Activated naive CD4-positive, alpha-beta T cell treated with anti-CD3 and anti-CD28 coated beads, Interleukin-2, amount 10 ng/mL, durations not matched to agents 7 days and 5 days (primary cell): ENCODE measurements around the gene ITGA11.

ENCODE experiments used
- CTCF ChIA-PET: fragments of 350-600 bp; sonication (Branson Sonifier 250); formaldehyde crosslinking; loops from one replicate; lab custom pipeline; 2021; ENCODE audit warnings: antibody characterized with exemption; lab: Charles Lee
- DNase-seq: peaks from one replicate; pipeline ENCODE4 v3.0.0-alpha.2; 2020
- H3K27ac Mint-ChIP-seq: one replicate; pipeline ENCODE4 v1.8.0; 2021; ENCODE audit warnings: mild to moderate bottlenecking, moderate library complexity, mixed read lengths
- H3K27me3 Mint-ChIP-seq: one replicate; pipeline ENCODE4 v1.8.0; 2021; ENCODE audit warnings: mild to moderate bottlenecking, mixed read lengths
- H3K36me3 Mint-ChIP-seq: one replicate; pipeline ENCODE4 v1.8.0; 2021; ENCODE audit warnings: mixed read lengths
- H3K4me1 Mint-ChIP-seq: one replicate; pipeline ENCODE4 v1.8.0; 2021; ENCODE audit warnings: mixed read lengths
- H3K4me3 Mint-ChIP-seq: one replicate; pipeline ENCODE4 v1.8.0; 2021; ENCODE audit warnings: mild to moderate bottlenecking, moderate library complexity, mixed read lengths
- H3K9me3 Mint-ChIP-seq: one replicate; pipeline ENCODE4 v1.8.0; 2021; ENCODE audit warnings: mixed read lengths

The ITGA11 gene

GRCh38 chr15:68319997-68320396 is 112.0 kb downstream of the ITGA11 start:
- Mint-ChIP-seq H3K27me3 (peaks cover 58% of the 10 kb centered on the region), H3K36me3 (no peaks in the 10 kb centered on the region), H3K4me3 (no peak overlapping the region), H3K4me1 (no peaks in the 10 kb centered on the region), H3K9me3 (no peaks in the 10 kb centered on the region), H3K27ac (no peak overlapping the region)
- no peak for DNase-seq
- CTCF ChIA-PET, result interaction anchor here (1.0 to 1.1 kb wide), 2 partner anchors 27 to 64 kb away, joined by 3 read pairs; no protein-coding TSS in a partner anchor

DNA sequence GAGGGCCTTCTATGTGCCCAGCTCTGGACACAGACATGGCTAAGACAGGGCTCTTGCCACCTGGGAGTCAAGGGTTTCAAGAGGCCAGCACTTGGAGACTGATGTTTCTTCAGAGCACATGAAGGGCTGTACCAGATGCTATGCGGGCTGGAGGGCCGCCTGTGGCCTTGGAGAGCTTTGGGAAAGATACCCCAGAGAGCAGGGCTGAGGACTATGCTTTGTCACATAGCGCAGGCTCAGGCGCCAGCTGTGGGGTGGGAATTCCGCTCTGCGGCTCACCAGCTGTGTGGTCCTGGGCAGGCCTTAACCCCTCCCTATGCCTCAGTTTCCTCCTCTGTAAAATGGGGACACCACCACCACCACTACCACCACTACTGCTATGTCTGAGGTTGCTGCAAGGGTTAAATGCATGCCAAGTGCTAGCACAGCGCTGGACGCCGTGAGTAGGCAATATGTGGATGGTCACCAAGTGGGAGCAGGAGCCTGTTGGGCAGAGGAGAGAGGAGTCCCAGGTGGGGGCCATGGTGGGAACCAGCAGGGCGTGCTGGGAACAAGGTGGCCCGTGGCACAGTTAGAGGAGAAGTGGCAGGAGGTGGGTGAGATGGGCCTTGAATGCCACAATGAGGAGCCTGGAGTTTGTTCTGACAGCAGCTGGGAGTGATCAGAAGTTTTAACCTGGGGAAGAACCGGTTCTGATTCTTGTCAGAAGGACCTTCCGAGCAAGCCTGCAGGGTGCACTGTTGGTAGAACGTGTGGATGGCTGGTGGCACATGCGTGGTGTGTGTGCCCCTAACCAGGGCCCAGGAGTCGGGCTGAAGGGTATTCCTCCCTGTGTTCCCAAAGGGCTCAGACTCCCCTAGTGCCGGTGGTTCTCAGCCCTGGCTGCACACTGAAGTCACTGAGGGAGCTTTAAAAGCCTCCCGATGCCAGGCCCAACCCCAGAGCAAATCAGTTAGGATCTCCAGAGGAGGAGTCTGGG is 112.7 kb downstream of the ITGA11 start:
- Mint-ChIP-seq H3K4me3 (no peak overlapping the region), H3K27ac (no peak overlapping the region), H3K9me3 (no peaks in the 10 kb centered on the region), H3K27me3 (peaks cover 54% of the 10 kb centered on the region), H3K4me1 (no peaks in the 10 kb centered on the region), H3K36me3 (no peaks in the 10 kb centered on the region)
- CTCF ChIA-PET, result interaction anchor here (1.0 to 1.1 kb wide), 3 partner anchors 9 to 65 kb away, joined by 3 to 4 read pairs (median 3); no protein-coding TSS in a partner anchor
- DNase-seq, result no peak

DNA sequence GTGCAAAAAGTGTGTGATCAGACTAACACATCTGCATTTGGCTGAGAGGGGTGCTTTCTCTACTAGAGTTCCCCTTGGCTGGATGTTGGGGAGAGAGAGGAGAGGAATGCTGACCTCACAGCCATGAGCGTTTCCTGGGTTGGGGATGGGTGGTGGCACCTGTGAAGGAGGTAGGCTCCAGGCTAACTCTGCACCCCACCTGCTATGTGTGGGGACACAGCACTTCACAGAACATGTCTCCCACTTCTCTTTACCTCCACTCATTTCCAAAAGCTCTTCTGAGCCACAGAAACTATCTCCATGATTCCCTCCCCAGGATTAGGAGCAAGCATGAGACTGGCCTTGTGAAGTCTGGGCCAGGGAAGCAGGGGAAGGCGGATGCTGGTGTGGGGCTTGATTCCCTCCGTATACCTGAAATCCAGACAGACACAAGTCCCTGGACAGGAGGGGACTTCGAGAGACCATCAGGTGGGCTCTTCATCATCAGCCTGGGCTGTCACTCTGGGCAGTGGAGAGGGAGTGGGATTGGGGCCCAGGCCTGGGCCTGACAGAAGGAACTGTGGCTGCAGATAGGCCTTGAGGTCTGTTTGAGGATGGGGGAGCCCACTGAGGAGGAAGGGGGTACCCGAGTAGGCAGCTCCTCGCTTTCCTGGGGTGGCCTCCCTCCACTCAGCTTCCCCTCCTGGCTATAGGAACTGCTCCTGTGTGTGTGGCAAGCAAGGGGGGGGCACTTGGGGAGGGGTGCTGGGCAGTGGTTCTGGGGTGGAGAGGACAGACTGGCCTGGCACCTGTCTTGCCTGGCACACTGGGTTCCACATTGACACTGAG is 113.7 kb downstream of the ITGA11 start:
- no peak overlapping the region for H3K4me3 Mint-ChIP-seq
- H3K27ac Mint-ChIP-seq, result no peak overlapping the region
- H3K4me1 Mint-ChIP-seq, result no peaks in the 10 kb centered on the region
- peak; percentile 14 for DNase-seq
- peaks cover 46% of the 10 kb centered on the region for H3K27me3 Mint-ChIP-seq
- CTCF ChIA-PET, result interaction anchor here (1.0 kb wide), 1 partner anchor 10 kb away, joined by 4 read pairs; no protein-coding TSS in a partner anchor
- H3K36me3 Mint-ChIP-seq, result no peaks in the 10 kb centered on the region
- no peaks in the 10 kb centered on the region for H3K9me3 Mint-ChIP-seq

DNA sequence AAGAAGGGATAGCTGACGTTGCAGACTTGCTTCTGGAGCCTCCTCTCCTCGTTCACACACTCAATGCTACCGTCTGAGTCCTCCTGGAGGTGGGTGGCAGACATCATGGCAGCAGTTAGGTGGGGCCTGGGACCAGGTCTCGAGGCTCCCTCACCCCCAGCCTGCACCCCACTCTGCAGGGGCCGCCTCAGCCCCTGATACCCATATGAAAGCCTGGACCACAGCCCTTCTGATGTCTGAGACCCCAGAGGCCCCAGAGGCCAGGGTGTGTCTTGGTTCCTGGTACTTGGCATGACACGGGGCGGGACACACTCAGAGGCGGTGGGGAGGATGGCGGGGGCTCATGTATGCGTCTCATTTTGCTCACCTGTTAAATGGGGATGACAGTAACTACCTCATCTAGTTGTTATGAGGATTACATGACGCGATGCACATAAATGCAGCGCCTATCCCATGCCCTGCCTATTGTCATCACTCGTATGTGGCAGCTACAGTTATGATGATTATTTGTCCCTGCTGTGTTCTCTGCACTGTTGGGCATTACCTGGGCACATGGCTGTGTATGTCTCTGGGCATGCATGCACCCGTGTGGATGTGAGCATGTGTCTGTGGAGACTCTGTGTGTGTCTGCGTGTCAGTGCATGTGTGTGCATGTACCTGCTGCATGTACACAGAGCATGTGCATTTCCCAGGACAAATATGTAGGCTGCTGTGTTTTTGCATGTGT is 114.5 kb downstream of the ITGA11 start:
- Mint-ChIP-seq H3K4me3 (no peak overlapping the region), H3K4me1 (no peaks in the 10 kb centered on the region), H3K36me3 (no peaks in the 10 kb centered on the region), H3K27me3 (peaks cover 45% of the 10 kb centered on the region), H3K27ac (no peak overlapping the region), H3K9me3 (no peaks in the 10 kb centered on the region)
- CTCF ChIA-PET, result no interaction called here
- DNase-seq, result peak; percentile 8

- no peak overlapping the region for H3K27ac Mint-ChIP-seq
- no peaks in the 10 kb centered on the region for H3K9me3 Mint-ChIP-seq
- no peak overlapping the region for H3K4me3 Mint-ChIP-seq
- CTCF ChIA-PET, result interaction anchor here (3.1 kb wide), 1 partner anchor 11 kb away, joined by 19 read pairs; no protein-coding TSS in a partner anchor
- no peaks in the 10 kb centered on the region for H3K36me3 Mint-ChIP-seq
- H3K4me1 Mint-ChIP-seq, result no peaks in the 10 kb centered on the region
- peaks cover 39% of the 10 kb centered on the region for H3K27me3 Mint-ChIP-seq
- DNase-seq, result peak; percentile 18
These were observed 115.7 kb downstream of the ITGA11 start for GRCh38 chr15:68316061-68316804.

DNA sequence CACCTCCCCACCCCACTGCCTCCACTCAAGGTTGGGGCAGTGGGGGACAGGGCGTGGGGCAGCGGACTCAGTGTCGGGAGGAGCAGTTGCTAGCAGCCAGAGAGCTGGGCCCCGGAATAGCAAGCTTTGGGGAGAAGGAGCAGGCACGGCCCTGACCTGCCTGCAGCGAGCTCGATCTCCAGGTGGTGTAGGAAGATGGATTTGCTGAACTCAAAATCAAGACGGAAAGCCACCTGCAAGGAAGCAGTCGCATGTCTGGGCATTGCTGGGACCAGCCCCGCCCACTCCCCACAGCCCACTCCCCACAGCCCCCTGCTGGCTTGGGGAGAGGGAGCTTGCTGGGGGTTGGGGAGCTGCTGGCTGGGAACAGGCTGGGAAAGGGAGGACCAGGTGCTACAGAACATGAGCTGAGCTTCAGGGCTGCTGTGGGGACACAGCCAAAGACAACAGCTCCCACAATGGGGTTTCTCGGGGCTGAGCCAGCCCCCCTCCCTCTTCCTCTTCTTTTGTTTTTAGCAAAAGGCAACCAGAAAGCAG is 116.4 kb downstream of the ITGA11 start:
- no peak overlapping the region for H3K27ac Mint-ChIP-seq
- peak; percentile 7 for DNase-seq
- no peak overlapping the region for H3K4me3 Mint-ChIP-seq
- peaks cover 41% of the 10 kb centered on the region for H3K27me3 Mint-ChIP-seq
- H3K9me3 Mint-ChIP-seq, result no peaks in the 10 kb centered on the region
- H3K4me1 Mint-ChIP-seq, result no peaks in the 10 kb centered on the region
- no peaks in the 10 kb centered on the region for H3K36me3 Mint-ChIP-seq
- CTCF ChIA-PET, result interaction anchor here (3.1 kb wide), 1 partner anchor 10 kb away, joined by 19 read pairs; no protein-coding TSS in a partner anchor

GRCh38 chr15:68315035-68315434 is 116.9 kb downstream of the ITGA11 start:
- CTCF ChIA-PET, result interaction anchor here (3.1 kb wide), 1 partner anchor 9 kb away, joined by 19 read pairs; no protein-coding TSS in a partner anchor
- no peaks in the 10 kb centered on the region for H3K36me3 Mint-ChIP-seq
- no peaks in the 10 kb centered on the region for H3K9me3 Mint-ChIP-seq
- DNase-seq, result no peak
- H3K4me1 Mint-ChIP-seq, result no peaks in the 10 kb centered on the region
- no peak overlapping the region for H3K27ac Mint-ChIP-seq
- H3K27me3 Mint-ChIP-seq, result peaks cover 40% of the 10 kb centered on the region
- no peak overlapping the region for H3K4me3 Mint-ChIP-seq

- CTCF ChIA-PET, result interaction anchor here (3.1 kb wide), 1 partner anchor 9 kb away, joined by 19 read pairs; no protein-coding TSS in a partner anchor
- peaks cover 41% of the 10 kb centered on the region for H3K27me3 Mint-ChIP-seq
- no peak overlapping the region for H3K27ac Mint-ChIP-seq
- peak; percentile 5 for DNase-seq
- H3K4me1 Mint-ChIP-seq, result no peaks in the 10 kb centered on the region
- no peaks in the 10 kb centered on the region for H3K36me3 Mint-ChIP-seq
- no peaks in the 10 kb centered on the region for H3K9me3 Mint-ChIP-seq
- H3K4me3 Mint-ChIP-seq, result no peak overlapping the region
These were observed 117.4 kb downstream of the ITGA11 start for GRCh38 chr15:68314563-68314962.

GRCh38 chr15:68313501-68314410 is 118.2 kb downstream of the ITGA11 start:
- CTCF ChIA-PET, result interaction anchor here (1.5 to 3.1 kb wide), 2 partner anchors 8 to 236 kb away, joined by 3 to 19 read pairs; no protein-coding TSS in a partner anchor
- H3K4me1 Mint-ChIP-seq, result no peaks in the 10 kb centered on the region

GRCh38 chr15:68312701-68313204 is 119.2 kb downstream of the ITGA11 start:
- no peaks in the 10 kb centered on the region for H3K36me3 Mint-ChIP-seq
- no peak overlapping the region for H3K27ac Mint-ChIP-seq
- DNase-seq, result peak; percentile 18
- CTCF ChIA-PET, result interaction anchor here (1.5 kb wide), 1 partner anchor 237 kb away, joined by 3 read pairs; no protein-coding TSS in a partner anchor
- H3K9me3 Mint-ChIP-seq, result no peaks in the 10 kb centered on the region
- no peaks in the 10 kb centered on the region for H3K4me1 Mint-ChIP-seq
- no peak overlapping the region for H3K4me3 Mint-ChIP-seq
- peaks cover 58% of the 10 kb centered on the region for H3K27me3 Mint-ChIP-seq

More at GRCh38 chr15:68313501-68314410, 118.2 kb downstream of the ITGA11 start:
- Mint-ChIP-seq H3K4me3 (no peak overlapping the region), H3K36me3 (no peaks in the 10 kb centered on the region), H3K27ac (no peak overlapping the region), H3K27me3 (peaks cover 49% of the 10 kb centered on the region), H3K9me3 (no peaks in the 10 kb centered on the region)
- DNase-seq, result peak; percentile 3

DNA sequence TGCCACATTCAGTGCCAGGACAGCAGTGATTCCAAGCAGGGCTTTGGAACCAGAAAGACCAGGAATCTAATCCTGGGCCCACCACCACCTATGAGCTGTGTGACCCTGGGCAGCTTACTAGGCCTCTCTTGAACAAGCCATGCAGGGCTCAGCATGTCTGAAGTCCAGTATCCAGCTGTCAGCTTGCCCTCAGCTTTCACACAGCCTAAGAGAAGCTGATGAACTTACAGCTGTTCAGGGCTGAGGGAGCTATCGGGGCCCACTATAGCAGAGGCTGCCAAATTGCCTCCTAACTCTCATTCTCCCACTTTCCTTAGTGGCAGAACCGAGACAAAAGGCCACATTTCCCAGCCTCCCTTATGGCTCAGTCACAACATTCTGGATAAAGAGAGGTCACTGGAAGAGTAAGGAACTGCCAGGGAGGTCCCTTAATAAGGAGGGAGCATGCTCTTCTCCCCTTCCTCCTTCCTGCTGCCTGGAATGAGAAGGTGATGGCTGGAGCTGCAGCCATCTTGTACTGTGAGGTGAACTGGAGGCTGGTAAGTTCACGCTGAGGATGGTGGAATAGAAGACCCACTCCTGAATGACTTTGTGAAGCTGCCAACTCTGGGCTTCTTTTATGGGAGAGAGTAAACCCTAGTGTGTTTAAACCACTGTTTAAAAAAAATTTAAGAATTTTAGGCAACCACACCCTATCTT is 120.0 kb downstream of the ITGA11 start:
- Mint-ChIP-seq H3K4me3 (no peak overlapping the region), H3K4me1 (peaks cover under 1% of the 10 kb centered on the region), H3K36me3 (no peaks in the 10 kb centered on the region), H3K27ac (no peak overlapping the region), H3K27me3 (peaks cover 62% of the 10 kb centered on the region), H3K9me3 (no peaks in the 10 kb centered on the region)
- CTCF ChIA-PET, result interaction anchor here (0.8 to 1.5 kb wide), 3 partner anchors 17 to 238 kb away, joined by 3 read pairs; no protein-coding TSS in a partner anchor
- DNase-seq, result peak; percentile 7
